Central memory CD4-positive, alpha-beta T cell (primary cell): ENCODE results near the gene GPR146.

Source experiments
- DNase-seq: peaks from one replicate; pipeline ENCODE4 v3.0.0; 2022

GPR146 gene

GRCh38 chr7:1011297-1012003, 32.9 kb upstream of the GPR146 start:
- DNase-seq = peak; percentile 12

DNA sequence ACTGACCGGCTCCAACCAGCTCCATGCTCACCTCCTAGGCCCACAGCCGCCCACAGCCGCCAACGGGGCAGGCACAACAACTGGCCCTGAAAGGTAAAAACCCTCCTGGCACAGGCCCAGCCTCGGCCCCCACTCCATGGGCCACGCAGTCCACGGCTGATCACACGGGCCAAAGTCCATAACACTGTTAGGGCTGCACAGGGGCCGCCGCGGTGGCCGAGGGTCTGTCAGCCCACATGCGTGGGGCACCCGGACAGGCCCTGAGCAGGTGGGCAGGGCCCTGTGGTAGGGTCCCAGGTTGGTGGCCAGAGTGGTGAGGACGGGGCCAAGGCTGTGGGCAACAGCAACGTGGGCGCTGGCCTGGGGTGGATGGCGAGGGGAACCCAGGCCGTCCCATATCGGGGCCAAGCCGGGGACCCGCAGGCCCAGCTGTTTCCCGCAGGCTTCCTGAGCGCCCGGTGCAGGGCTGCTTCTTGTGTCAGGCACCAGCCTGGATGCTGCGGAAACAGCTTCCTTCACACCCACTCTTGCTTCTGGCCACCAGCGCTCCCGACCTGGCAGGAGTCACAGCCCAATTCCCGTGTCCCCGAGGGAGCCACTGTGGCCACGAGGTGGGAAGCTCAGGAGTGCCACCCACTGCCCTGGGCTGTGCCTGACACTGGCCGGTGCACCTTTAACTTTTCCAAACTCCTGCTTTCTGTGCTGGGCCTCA, 32.2 kb upstream of the GPR146 start:
- DNase-seq = no peak

GRCh38 chr7:1012716-1013095, 31.6 kb upstream of the GPR146 start:
- DNase-seq = no peak

GRCh38 chr7:1013581-1013980, 30.8 kb upstream of the GPR146 start:
- DNase-seq = no peak

- no peak for DNase-seq
Measured at GRCh38 chr7:1014681-1015080, 29.7 kb upstream of the GPR146 start.

GRCh38 chr7:1015196-1016121, 28.9 kb upstream of the GPR146 start:
- no peak for DNase-seq

DNA sequence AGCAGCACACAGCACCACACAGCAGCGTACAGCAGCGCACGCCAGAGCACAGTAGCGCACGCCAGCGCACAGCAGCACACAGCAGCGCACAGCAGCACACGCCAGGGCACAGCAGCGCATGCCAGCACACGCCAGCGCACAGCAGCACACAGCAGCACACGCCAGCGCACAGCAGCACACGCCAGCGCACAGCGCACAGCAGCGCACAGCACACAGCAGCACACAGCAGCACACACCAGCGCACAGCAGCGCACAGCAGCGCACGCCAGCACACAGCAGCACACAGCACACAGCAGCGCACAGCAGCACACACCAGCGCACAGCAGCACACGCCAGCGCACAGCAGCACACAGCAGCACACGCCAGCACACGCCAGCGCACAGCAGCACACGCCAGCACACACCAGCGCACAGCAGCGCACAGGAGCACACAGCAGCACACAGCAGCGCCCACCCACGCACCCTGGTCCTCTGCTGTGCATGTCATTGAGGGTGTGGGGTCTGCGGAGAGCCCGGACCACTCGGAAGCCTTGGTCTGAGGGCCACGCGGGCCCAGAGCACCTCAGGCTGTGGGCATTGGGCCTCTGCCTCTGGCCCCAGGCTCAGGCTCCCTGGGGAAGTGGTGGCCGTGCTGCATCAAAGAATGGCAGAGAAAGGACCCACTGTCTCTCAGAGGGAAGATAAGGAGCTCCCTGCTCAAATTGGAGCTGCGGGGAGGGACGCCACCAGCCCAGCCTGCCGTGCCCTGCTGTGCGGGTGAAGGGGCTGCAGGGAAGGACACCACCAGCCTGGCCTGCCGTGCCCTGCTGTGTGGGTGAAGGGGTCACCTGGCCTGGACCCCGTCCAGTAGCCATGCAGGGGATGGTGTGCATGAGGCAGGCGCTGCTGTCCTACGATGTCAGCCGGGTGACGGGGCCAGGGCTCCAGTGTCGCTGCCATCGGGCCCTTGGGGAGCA, 27.5 kb upstream of the GPR146 start:
- DNase-seq = no peak

DNA sequence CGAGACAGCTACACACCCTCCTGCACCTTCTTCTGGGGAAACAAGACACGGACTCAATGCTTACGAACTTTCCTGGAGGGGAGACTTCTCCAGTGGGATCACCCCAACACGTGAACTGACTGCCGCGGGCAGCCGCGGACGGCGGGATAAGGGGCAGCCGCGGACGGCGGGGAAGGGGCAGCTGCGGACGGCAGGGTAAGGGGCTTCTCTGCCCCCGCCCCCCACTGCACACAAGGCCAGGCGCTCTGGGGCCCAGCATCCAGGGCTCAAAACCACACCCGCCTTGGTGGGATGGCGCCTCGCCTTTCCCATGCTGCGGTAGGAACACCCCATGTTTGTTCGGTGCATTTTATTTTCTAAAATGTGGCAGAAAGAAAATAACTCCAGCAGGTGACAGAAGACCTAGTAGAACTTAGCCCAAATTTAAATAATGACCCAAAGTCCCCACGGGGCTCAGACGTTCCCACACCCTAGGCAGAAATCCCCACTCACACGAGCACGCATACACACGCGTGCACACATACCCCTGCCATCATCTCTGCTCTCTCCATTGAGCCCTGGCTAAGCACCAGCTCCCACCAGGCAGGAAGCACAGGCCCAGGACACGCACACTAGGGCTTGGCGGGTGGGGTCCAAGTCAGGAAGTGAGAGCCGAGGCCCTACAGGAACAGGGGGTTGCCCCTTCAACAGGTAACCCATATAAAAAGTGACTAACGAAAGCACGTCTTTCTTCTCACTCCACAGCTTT, 26.6 kb upstream of the GPR146 start:
- DNase-seq = no peak

DNA sequence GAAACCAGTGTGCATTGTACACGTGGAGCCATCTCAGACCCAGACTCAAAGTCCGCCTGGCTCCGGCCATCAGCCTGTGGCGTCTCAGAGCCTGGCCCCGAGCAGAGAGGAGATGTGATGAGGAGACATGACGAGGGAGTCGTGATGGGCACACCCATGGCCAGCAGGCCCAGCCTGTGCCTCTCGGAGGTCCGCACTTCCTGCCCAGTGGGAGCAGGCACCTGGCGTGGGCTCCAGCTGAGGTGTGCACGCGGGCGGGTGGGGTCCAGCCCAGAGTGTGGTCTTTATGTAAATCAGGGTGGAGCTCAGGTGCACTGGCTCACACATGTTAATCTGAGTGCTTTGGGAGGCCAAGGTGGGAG, 26.0 kb upstream of the GPR146 start:
- no peak for DNase-seq

DNA sequence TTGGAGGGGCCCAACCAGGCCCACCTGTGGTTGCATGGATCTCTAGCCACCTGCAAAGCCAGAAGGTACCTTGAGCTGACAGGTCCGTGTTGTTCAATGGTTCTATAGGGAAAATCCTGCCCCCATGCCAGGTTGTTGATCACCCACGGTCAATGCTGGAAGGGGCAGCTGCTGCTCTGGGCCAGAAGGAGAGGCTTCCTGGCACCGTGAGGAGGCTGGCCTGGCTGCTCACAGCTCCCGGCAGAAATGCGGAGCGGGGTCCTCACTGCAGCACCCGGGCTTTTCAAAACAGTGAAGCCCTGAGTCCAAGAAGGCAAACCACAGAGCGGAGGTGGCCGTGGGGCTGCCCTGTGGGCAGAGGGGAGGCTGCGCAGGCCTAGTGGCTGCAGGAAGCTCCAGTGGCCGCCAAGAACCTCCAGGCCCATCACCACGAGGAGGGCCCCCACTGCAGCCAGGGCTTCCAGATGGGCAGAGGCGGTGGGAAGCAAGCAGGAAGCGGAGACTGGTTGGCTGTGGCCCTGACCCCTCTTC, 25.0 kb upstream of the GPR146 start:
- DNase-seq = no peak

DNA sequence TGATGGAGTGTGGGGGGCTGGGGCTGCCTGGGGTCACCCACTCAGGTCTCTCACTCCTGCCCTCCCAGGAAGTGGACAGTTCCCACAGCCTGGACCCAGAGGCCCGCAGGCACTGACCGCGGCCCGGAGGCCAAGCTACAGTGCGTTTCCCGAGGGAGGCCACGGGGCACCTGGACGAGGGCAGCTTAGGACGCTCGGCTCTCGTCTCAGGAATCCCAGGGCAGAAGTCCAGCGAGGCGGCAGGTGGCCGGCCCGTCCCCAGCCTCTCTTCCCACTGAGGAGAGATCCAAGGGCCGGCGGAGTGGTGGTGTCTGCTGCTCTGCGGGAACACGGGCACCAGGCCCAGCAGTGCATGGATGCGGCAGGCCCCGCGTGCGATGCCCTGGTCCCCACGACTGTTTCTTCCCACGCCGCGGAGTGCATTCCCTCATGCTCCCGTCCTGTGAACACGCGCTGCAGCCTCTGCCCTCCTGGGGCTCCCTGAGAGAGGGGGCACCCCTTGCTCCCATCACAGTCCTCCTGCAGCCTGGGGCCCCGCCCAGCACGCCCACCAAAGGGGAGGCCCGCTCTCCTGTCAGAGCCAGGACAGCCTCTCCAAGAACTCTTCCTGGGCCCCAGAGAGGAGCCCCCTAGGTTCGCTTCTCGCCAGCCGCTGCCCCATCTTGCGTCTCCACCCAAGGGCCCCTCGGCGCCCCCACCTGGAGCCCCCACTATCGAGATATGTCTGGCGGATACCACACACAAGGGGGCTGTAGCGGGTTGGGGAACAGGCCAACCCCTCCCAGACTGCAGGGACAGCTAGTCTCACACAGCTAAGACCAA, 24.3 kb upstream of the GPR146 start:
- DNase-seq = no peak

GRCh38 chr7:1020849-1021251, 23.5 kb upstream of the GPR146 start:
- no peak for DNase-seq

- DNase-seq = no peak
Measured at GRCh38 chr7:1021366-1021765, 23.0 kb upstream of the GPR146 start.

DNA sequence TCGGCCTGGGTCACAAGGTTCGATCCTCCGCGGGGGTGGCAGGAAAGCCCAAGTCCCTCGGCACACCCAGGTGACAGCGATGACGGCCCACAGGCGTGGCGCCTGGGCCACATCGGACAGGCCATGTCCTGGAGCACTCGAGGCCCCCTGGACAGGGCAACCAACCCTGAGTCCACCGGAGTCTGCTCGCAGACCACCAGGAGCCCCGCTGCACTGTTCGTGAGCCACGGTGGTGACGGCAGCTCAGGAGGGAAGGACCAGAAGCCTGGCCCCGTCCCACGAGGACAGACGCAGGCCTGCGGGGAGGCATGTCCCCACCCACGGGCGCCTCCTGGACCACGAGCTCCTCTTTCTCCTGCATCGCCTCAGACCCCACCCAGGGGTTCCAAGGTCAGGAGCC, 22.4 kb upstream of the GPR146 start:
- DNase-seq = no peak

GRCh38 chr7:1022356-1022755, 22.0 kb upstream of the GPR146 start:
- DNase-seq = no peak

DNA sequence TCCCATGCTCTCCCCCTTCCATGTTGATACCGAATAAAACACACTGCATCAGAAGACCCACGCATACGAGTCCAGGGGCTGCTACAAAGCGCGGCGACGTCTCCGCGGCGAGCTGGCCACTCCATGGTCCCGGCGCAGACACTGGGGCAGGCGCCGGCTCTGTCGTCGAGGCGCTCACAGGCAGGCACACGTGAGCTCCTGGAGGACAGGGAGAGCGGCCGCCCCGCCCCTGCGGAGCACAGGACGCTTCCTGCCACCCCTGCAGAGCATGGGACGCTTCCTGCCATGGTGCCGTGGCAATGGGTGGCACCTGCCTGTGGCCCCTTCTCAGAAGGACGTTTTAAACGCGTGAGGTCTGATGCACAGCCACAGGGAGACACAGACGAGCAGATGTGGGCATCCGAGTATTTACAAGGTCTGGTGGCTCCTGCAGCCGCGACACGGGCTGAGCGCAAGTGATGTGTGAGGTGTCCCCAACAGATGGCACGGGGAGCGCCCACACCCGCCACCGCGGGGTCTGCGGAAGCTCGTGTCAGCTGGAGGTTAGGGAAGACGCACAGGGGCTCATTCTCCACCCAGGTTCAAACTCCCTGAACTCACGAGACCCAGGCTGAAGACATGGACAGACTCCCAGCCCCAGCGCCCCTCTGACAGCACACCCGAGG, 21.4 kb upstream of the GPR146 start:
- DNase-seq = no peak

DNA sequence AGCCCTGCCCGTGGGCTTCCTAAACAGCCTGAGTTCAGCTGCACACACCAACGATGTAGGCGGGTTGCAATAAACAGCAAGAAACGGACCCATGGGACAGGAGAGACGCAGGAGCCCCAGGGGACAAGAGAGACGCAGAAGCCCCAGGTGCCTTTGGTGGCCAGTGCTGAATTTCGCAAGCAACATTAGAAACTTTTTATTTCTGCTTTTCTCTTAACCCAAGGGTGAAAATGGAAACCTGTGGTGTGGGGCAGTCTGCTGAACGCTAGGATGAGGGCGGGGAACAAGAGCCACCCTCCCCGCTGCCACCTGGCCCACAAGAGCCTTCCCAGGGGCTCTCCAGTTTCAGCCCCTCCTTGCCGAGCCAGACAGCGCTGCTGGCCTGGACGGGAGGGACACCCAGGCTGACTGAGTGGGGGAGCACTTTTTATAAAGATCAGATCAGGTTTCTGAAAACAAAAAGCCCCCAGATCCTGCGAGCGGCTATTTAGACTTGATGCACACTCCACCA, 20.0 kb upstream of the GPR146 start:
- no peak for DNase-seq

DNA sequence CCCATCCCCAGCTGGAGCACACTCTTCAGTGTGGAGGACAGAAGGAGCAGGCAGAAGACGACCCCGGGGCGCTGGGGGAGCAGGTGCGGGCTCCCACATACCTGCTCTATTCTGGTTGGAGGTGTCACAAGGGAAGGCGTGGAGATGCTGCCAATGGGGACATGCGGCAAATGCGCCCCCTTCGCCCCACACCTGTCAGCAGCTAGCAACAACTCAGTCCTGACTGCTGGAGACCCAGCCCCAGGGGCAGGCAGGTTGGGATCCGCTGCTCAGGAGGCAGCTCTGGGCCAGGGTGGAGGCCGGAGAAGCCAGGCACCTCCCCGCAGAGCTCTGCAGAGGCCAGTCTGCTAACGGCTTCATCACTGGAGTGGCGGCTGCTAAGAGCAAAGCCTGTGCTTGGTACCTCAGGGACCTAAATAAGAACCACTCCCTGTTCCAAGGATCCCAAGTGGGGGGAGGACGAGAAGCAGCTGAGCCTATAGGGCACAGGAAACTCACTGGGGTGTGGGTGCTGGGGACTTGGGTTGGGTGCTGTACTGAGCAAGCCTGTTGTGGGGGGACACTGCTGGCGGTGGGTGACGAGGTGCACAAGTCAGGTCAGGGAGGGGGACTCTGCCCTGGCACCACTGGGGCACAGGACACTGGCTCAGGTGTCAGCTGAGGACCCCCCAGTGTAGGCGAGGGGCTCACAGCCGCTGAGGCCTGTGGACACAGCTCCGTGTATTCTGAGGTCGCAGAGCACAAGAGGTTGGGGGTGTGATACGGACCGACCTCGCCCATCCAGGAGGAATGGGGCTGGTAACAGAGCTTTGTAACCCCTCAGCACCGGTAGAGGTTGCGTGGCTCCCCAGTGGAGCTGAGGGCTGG, 19.2 kb upstream of the GPR146 start:
- DNase-seq = no peak
